ENCODE results near the gene TBC1D16.
"Not testable (repeated sequence)": the region's sequence is repeated elsewhere in the genome, so short reads cannot be mapped to it uniquely, and the experiment has no call there.

Gene TBC1D16

GRCh38 chr17:79911430-79912399, 124.0 kb downstream of the TBC1D16 start:
- no peak for DNase-seq

DNA sequence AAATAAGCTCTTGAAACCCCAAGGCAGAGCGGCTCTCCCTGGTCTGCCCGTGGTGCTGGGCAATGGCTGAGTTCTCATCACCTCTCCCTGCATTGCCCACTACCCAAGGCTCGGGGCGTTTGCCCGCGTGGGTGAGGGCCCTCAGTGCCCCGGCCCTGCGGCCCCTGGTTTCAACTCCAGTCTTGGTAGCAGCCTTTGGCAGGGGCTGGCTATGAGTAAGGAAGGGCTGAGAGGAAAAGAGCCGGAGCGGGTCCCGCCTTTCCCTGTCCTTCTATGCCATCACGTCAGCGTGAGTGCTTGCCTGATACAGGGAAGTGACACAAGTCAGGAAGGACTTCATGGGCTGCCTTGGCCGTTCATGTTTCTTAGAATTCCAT, 124.7 kb downstream of the TBC1D16 start:
- no peak for DNase-seq

- no peak for DNase-seq
Observed at GRCh38 chr17:79909121-79909520, 126.6 kb downstream of the TBC1D16 start.

DNA sequence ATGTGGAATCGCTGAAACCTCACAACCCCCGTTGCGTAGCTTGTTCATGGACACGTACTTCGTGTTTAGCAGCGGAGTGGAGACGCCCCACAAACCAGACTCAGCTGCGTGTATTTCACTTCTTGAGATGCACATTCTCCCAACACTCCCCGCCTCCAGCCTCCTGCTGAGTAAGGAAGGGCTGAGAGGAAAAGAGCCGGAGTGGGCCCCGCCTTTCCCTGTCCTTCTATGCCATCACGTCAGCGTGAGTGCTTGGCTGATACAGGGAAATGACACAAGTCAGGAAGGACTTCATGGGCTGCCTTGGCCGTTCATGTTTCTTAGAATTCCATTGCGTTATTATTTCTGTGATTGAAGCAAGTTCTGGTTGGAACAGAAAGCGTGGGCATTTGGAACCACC, 127.8 kb downstream of the TBC1D16 start:
- DNase-seq = no peak

DNA sequence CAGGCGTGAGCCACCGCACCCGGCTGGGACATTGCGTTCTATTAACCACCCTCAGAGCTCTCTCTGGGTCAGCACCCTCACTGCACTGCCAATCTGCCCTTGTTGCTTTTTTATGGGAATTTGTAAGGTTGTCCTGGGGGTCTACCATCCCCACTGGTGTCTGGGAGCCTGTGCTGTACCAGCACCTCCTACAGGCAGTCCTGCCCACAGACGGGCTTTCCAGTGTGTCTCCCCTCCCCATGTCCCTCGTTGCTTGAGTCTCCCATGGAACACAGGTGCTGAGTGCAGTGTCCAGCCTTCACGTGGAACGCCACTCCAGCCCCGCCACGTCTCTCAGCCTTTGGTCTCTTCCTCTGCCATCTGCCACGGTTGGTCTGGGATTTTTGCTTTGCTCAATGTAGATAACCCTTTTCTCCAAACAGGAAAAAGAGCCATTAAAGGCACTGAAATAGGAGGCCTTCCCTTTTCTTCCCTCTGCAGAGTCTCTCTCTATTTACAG, 128.4 kb downstream of the TBC1D16 start:
- DNase-seq = no peak

DNA sequence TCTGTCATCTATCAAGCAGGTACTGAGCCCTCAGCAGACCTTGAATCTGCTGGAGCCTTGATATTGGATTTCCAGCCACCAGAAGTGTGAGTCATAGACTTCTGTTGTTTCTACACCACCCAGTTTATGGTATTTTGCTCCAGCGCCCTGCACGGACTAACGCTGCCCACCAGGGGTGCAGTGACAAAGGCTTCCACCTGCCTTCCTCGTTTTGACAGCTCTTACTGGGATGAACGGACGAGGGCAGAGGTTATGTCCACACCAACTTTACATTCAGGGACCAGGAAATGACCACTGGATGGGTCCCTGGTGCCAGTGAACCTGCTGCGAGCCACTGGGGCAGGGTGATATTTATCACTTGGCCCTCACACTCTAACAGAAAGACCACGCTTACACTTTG, 129.8 kb downstream of the TBC1D16 start:
- no peak for DNase-seq

DNA sequence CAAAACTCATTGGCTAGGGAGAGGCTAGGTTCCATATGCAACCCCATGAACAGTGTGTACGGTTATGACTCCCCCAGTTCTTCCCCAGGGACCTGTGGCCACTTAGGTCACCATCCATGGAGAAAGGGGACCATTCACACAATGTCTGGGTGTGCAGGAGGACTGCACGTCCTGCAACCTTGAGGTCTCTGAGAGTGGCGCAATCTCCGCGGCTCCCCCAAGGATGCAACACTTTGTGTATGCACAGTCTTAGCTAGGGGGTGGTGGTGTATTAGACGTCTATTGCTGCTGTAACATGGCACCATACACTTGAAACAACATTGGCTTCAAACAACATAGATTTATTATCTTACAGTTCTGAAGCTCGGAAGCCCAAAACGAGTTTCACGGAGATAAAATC, 130.8 kb downstream of the TBC1D16 start:
- DNase-seq = no peak

DNA sequence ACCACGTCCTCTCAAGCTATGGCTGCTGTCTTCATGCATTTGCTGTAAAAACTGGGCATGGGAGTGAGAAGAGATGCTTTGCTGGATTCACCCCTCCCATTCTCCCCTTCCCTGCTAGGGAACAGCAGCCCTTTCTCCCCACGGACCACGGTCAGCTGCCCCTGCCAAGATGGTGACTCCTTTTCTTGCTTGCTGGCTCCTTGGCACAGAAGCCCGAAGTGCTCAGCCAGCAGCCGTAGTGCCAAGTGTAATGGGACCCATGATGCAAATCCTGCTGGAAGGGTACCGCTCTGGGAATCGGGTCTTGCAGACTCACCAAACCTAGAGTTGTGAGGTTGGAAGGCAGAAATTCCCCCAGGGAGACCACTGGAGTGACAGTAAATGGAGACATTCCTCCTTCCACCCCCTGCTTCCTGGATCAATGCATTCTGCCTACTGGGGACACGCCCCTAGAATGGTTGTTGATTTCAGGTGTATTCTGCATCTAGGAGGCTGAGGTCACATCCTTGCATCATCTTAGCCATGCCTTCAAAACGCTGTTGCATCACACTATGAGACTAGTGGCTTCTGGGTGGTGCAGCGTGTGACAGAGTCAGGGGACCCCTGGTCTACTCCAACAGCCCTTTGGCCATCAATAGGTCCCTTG, 133.4 kb downstream of the TBC1D16 start:
- DNase-seq = no peak

- DNase-seq = no peak
Observed at GRCh38 chr17:79901131-79901530, 134.5 kb downstream of the TBC1D16 start.

DNA sequence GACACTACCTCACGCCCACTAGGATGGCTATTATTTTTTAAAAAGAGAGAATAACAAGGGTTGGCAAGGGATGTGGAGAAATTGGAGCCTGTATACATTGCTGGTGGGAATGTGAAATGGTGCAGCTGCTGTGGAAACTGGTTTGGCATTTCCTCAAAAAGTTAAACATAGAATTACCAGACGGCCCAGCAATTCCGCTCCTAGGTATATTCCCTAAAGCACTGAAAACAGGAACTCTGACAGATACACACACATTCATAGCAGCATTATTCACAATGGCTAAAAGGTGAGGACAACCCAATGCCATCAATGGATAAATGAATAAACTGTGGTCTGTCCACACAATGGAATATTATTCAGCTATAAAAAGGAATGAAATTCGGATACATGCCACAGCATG, 136.1 kb downstream of the TBC1D16 start:
- DNase-seq = no peak

- DNase-seq = no peak
Observed at GRCh38 chr17:79897243-79898063, 138.2 kb downstream of the TBC1D16 start.

GRCh38 chr17:79893457-79893856, 142.2 kb downstream of the TBC1D16 start:
- not testable (repeated sequence) for DNase-seq

- no peak for DNase-seq
Observed at GRCh38 chr17:79892457-79893241, 143.0 kb downstream of the TBC1D16 start.

DNA sequence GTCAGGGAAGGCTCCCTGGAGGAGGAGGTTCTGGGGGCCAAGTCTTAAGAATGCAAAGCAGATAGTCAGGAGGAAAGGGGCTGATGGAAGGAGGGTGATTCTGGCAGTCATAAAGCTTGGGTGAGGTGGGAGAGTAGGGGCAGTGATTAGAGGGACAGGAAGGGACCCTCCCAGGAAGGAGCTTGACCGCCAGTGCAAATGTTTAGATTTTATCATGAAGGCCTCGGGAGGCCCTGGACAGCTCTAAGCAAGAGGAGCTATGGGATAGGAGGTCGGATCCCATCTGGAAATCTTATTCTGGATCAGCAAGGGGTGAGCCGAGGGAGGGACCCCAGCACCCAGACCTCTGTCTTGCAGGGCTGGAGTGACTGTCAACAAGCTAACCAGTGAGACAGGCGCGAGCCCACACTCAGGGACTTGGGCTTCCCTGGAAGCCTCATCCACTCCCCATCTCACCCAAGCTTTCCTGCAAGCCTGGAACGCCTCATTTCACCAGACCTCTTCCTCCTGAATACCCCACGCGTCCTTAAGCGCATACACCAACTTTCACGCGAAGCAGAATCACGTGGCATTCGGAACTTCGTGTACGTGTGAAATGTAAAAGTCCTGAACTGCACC, 144.4 kb downstream of the TBC1D16 start:
- no peak for DNase-seq

- no peak for DNase-seq
Observed at GRCh38 chr17:79890706-79891105, 145.0 kb downstream of the TBC1D16 start.

- DNase-seq = no peak
Observed at GRCh38 chr17:79888811-79889634, 146.6 kb downstream of the TBC1D16 start.

DNA sequence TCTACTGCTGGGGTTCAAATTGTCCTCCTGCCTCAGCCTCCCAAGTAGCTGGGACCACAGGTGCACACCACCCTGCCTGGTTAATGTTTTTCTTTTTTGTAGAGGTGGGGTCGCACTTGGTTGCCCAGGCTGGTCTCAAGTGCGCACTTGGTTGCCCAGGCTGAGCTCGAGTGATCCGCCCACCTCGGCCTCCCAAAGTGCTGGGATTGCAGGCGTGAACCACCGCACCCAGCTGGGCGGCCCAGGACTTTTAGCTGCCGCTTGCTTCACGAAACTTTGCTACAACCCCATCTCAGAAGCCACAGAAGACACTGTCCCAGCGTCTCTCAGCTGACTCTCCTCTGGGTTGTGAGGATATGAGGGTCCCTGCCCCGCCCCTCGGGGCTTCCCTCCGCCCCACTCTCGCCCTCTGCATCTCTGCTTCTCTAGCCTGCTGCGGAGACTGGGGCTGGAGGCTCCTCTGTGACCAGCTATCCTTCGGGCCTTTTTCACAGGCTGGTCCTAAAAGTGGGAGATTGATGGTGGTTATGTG, 147.6 kb downstream of the TBC1D16 start:
- DNase-seq = no peak

DNA sequence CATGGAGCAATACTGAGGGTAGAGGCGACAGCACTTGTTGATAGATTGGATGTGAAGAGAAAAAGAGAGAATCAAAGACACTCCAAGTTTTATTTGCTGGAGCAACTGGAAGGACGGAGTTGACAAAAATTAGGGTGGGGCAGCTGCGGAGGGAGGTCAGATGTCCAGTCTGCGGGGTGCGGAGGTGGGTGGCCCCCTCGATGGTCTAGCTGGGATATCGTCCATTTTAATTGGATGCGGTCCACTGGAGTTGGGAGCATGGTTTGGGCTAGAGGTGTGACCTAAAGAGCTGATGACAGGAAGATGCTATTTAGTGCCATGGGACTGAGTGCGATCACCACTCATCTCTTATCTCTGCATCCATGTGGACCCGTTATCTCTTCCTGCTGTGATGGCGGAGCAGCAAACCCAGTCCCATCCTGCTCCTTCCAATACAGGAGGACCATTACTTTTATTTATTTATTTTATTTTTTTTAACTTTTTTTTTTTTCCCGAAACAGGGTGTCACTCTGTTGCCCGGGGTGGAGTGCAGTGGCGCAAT, 148.2 kb downstream of the TBC1D16 start:
- DNase-seq = no peak

DNA sequence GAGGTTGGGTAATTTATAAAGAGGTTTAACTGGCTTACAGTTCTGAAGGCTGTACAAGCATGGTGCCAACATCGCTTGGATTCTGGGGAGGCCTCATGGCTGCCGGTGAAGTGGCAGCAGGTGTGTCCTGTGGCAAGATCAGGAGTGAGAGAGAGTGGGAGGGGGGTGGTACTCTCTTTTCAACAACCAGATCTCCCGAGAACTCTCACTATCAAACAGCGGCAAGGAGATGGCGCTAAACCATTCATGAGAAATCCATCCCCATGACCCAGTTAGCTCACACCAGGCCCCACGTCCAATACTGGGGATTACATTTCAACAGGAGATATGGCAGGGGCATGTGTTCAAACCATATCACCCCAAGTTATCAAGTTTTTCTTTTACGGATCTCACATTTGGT, 152.5 kb downstream of the TBC1D16 start:
- no peak for DNase-seq
